HepG2 (cell line): ENCODE data around the gene MTA2. TPM values are rescaled to one million over a fixed set of nuclear protein-coding genes. Genes with fewer than 3 reads are reported as not detected.

Experiments
- ATAC-seq: fragments of 200-7000 bp; cut with Tn5 transposase; 3 replicates; pipeline ENCODE4 v1.9.1; 2020; ENCODE audit warnings: mild to moderate bottlenecking, moderate library complexity
- BruUV-seq: library from RNA; stranded (reverse); fragments of 400-500 nt; replicated peaks from 2 replicates; lab custom pipeline; 2021; lab: Mats Ljungman, UMichigan
- CTCF ChIA-PET: fragments of 300-600 bp; formaldehyde crosslinking; extraction: SDS; loops from one replicate; lab custom pipeline; 2021; ENCODE audit warnings: low total read pairs, inconsistent platforms, low intra/inter-chr PET ratio; lab: Yijun Ruan, JAX
- POLR2A ChIA-PET: fragments of 350-600 bp; sonication (Branson Sonifier 250); formaldehyde crosslinking; loops from one replicate; lab custom pipeline; 2020; ENCODE audit warnings: antibody characterized with exemption, inconsistent platforms; lab: Yijun Ruan, JAX
- DNase-seq: peaks from one replicate; pipeline ENCODE4 v3.0.0-alpha.2; 2015; ENCODE audit warnings: low spot score
- FAIRE-seq: peaks from 3 replicates; lab custom pipeline; 2011; peaks lifted over from hg19 to GRCh38; lab: Jason Lieb, UNC
- H2AFZ ChIP-seq: one replicate; pipeline ENCODE4 v1.6.1; 2011; ENCODE audit warnings: low read length, inconsistent platforms
- H3K27ac ChIP-seq: fragments of 300-600 bp; 3 replicates; pipeline ENCODE4 v1.8.0; 2011; ENCODE audit warnings: mixed run types, mild to moderate bottlenecking, mixed read lengths, low read length, inconsistent platforms; ENCODE audit not compliant: insufficient read depth; ENCODE audit errors: extremely low read length
- H3K27me3 ChIP-seq, 2 experiments: fragments of 200-600 bp in 1 of 2; 2 replicates in 1 of 2; 3 replicates in 1 of 2; pipeline versions ENCODE4 v1.6.0 to v1.8.0; 2011; ENCODE audit warnings: low read length in 2 of 2, mild to moderate bottlenecking in 2 of 2, moderate library complexity in 2 of 2, inconsistent platforms in 1 of 2; ENCODE audit not compliant: insufficient read depth in 2 of 2, control insufficient read depth in 1 of 2
- H3K36me3 ChIP-seq, 2 experiments: fragments of 200-600 bp in 1 of 2; replicated peaks in 1 of 2; 2 replicates in 1 of 2; 3 replicates in 1 of 2; pipeline versions ENCODE4 v1.5.1 to v1.8.0; 2011; ENCODE audit warnings: low read length in 2 of 2, inconsistent platforms in 1 of 2; ENCODE audit not compliant: insufficient read depth in 2 of 2, control insufficient read depth in 1 of 2
- H3K4me1 ChIP-seq: 2 replicates; pipeline ENCODE4 v1.5.1; 2012; ENCODE audit warnings: low read length, inconsistent platforms; ENCODE audit not compliant: insufficient read depth
- H3K4me2 ChIP-seq: 2 replicates; pipeline ENCODE4 v1.6.0; 2011; ENCODE audit warnings: low read depth, low read length, inconsistent platforms
- H3K4me3 ChIP-seq, 3 experiments: fragments of 200-600 bp in 1 of 3; sonication (generic), shearing (Covaris generic) in 1 of 3; replicated peaks in 1 of 3; 2 replicates each; pipeline ENCODE4 v1.5.1; 2011 to 2016; ENCODE audit warnings: low read length in 3 of 3, inconsistent platforms in 2 of 3, low read depth in 2 of 3, mild to moderate bottlenecking in 2 of 3, control low read depth in 1 of 3, mixed read lengths in 1 of 3; ENCODE audit not compliant: insufficient read depth in 1 of 3
- H3K79me2 ChIP-seq: one replicate; pipeline ENCODE4 v1.6.1; 2011; ENCODE audit warnings: low read length, inconsistent platforms; ENCODE audit not compliant: insufficient read depth
- H3K9ac ChIP-seq: 2 replicates; pipeline ENCODE4 v1.6.0; 2011; ENCODE audit warnings: mild to moderate bottlenecking, low read depth, low read length, inconsistent platforms; ENCODE audit not compliant: insufficient read depth
- H3K9me3 ChIP-seq: 2 replicates; pipeline ENCODE4 v1.5.1; 2012; ENCODE audit warnings: mild to moderate bottlenecking, low read length
- H4K20me1 ChIP-seq: 2 replicates; pipeline ENCODE4 v1.6.0; 2011; ENCODE audit warnings: inconsistent platforms, mild to moderate bottlenecking, low read length, moderate library complexity; ENCODE audit not compliant: insufficient read depth
- DZIP1 ChIP-seq: sonication (generic); formaldehyde crosslinking; IDR thresholded peaks from 2 replicates; pipeline ENCODE4 v1.5.0; 2020; ENCODE audit warnings: mild to moderate bottlenecking, missing genetic modification reagents
- ELK4 ChIP-seq: sonication (generic); formaldehyde crosslinking; IDR thresholded peaks from 2 replicates; pipeline ENCODE4 v1.9.0; 2021; ENCODE audit warnings: missing genetic modification reagents, borderline replicate concordance
- SOX13 ChIP-seq, 3 experiments: fragments of 450-650 bp in 1 of 3; sonication (generic) in 1 of 3; formaldehyde crosslinking in 1 of 3; IDR thresholded peaks in 2 of 3; conservative IDR thresholded peaks in 1 of 3; 2 replicates each; pipeline versions ENCODE4 v1.5.0 to v1.6.1; 2016 to 2020; ENCODE audit warnings: antibody characterized with exemption in 1 of 3, mild to moderate bottlenecking in 1 of 3, missing compliant biosample characterization in 1 of 3, missing genetic modification reagents in 1 of 3, moderate library complexity in 1 of 3
- U2AF2 ChIP-seq: fragments of 200-400 bp; formaldehyde crosslinking; IDR thresholded peaks from 2 replicates; pipeline ENCODE4 v1.6.1; 2017; ENCODE audit warnings: low read depth, mild to moderate bottlenecking, low read length
- ZMYM3 ChIP-seq: sonication (generic); formaldehyde crosslinking; IDR thresholded peaks from 2 replicates; pipeline ENCODE4 v1.5.1; 2020; ENCODE audit warnings: mild to moderate bottlenecking, missing genetic modification reagents
- ZMYM4 ChIP-seq: sonication (generic); formaldehyde crosslinking; IDR thresholded peaks from 2 replicates; pipeline ENCODE4 v1.8.1; 2023; ENCODE audit warnings: mild to moderate bottlenecking, missing genetic modification reagents
- ZNF768 ChIP-seq: sonication (generic); formaldehyde crosslinking; IDR thresholded peaks from 2 replicates; pipeline ENCODE4 v1.4.0; 2020; ENCODE audit warnings: missing genetic modification reagents
- ZNF782 ChIP-seq: sonication (generic); formaldehyde crosslinking; IDR thresholded peaks from 2 replicates; pipeline ENCODE4 v1.4.0; 2020; ENCODE audit warnings: missing genetic modification reagents, mild to moderate bottlenecking, borderline replicate concordance
- WGBS: methylation state at CpG from one replicate; pipeline ENCODE4 v1.1.6; 2017; ENCODE audit warnings: low lambda C conversion rate; 5-methylcytosine and 5-hydroxymethylcytosine counted together
- in situ Hi-C: cut with HindIII; loops from 2 replicates; pipeline ENCODE4 v1.10.0; 2017; ENCODE audit warnings: low pct_unique_long_range_greater_than_20kb; ENCODE audit not compliant: extremely low pct_ligation_motif_present
- intact Hi-C: fragments of 100-400 bp; cut with micrococcal nuclease; formaldehyde crosslinking; loops from one replicate; pipeline ENCODE4 v1.10.0; 2022; ENCODE audit not compliant: unreplicated experiment
- polyA plus RNA-seq, 8 experiments: library from polyadenylated mRNA; depleted of rRNA in 3 of 8; stranded (reverse) in 7 of 8; unstranded in 1 of 8; fragments of >200 nt; fragmentation: Illumina TruSeq in 4 of 8; extraction: Trizol in 4 of 8; gene quantifications; 2 replicates each; pipeline versions ENCODE4 v1.2.1 to v1.2.3, GENCODE V29; 2011 to 2016; ENCODE audit warnings: low read depth in 4 of 8, missing spikeins in 1 of 8, mixed read lengths in 1 of 8; ENCODE audit not compliant: insufficient read depth in 1 of 8
- total RNA-seq, 5 experiments: library from RNA; depleted of rRNA; stranded (reverse); fragments of >200 nt; fragmentation: Illumina TruSeq; extraction: Trizol; gene quantifications; 2 replicates each; pipeline ENCODE4 v1.2.3, GENCODE V29; 2016; ENCODE audit warnings: low read depth in 1 of 5

Gene MTA2
- total and polyA plus RNA-seq, 2 of the 13 experiments (the other 11 are each of a cell fraction or from before 2014, with no cell fraction given) = 14.0 to 70.0 TPM

GRCh38 chr11:62610814-62611704 lies 9.4 kb upstream of the MTA2 start (continued):
- TF ChIP-seq DZIP1 (CRISPR knock-in tag) (0 out of 2 replicates have a peak, but pooled peaks have one; percentile 22), SOX13 (IDR thresholded peaks at IDR 0.05) (no peak), SOX13 (CRISPR knock-in tag; conservative IDR thresholded peaks at IDR 0.05 in 1 of 2, IDR thresholded peaks at IDR 0.05 in 1 of 2) (no peak), ZNF768 (CRISPR knock-in tag) (peak; percentile 38; the same call in 1 of the 2 replicates), ELK4 (CRISPR knock-in tag) (no peak)
- TF ChIP-seq, all 625 proteins: peak for 11

- H3K4me2 ChIP-seq = peak overlapping the region; percentile 96; the same call in 1 of the 2 replicates
- H3K27ac ChIP-seq = no peak overlapping the region
- FAIRE-seq = no peak
- H3K27me3 ChIP-seq = no peaks in the 10 kb centered on the region; a peak in 1 of 5 replicates
- H3K4me3 ChIP-seq = no peak overlapping the region
- no peaks in the 10 kb centered on the region for H3K9me3 ChIP-seq
- H3K36me3 ChIP-seq = no peaks in the 10 kb centered on the region; a peak in 2 of 5 replicates
- TF ChIP-seq ZNF782 (no peak), ZMYM3 (peak; percentile 82), ZNF768 (CRISPR knock-in tag) (peak; percentile 97), U2AF2 (no peak), ZMYM4 (CRISPR knock-in tag) (0 out of 2 replicates have a peak, but pooled peaks have one; percentile 7)
- intact Hi-C loops (loop anchor here (5.0 kb wide), 1 partner anchor 42 kb away; the partner anchor contains the start of gene INTS5), in situ Hi-C loops (no loop called here)
- DNase-seq = no peak
- peaks cover 61% of the 10 kb centered on the region for H3K4me1 ChIP-seq
- CTCF ChIA-PET = interaction anchor here (0.6 kb wide), 1 partner anchor 49 kb away, joined by 3 read pairs; no protein-coding TSS in a partner anchor
- 89% methylated on average over 4 of the region's 6 CpGs for WGBS
- peak overlapping the region; percentile 80; the same call in 1 of the 2 replicates for H3K9ac ChIP-seq
- no peak for ATAC-seq
- no peaks in the 10 kb centered on the region for H4K20me1 ChIP-seq
- H3K79me2 ChIP-seq = peaks cover 2% of the 10 kb centered on the region
- POLR2A ChIA-PET = interaction anchor here (1.5 to 4.0 kb wide), 7 partner anchors 9 to 55 kb away, joined by 5 to 39 read pairs (median 20); partner anchors contain the start of genes B3GAT3, C11orf98, CSKMT and EEF1G
- BruUV-seq = no TSS peak
- no peak overlapping the region for H2AFZ ChIP-seq
Measured at GRCh38 chr11:62610403-62610802, 8.7 kb upstream of the MTA2 start.
